ENCODE measurements around the gene PPP2R2C. TPM values are rescaled to one million over a fixed set of nuclear protein-coding genes. Genes with fewer than 3 reads are reported as not detected.

PPP2R2C gene
- total RNA-seq, 3 donors from 2014 or later, result 0.31 to 2.9 (median 0.41) TPM

GRCh38 chr4:6326312-6327060 is 145.9 kb downstream of the PPP2R2C start:
- Histone ChIP-seq H3K9me3 (no peaks in the 10 kb centered on the region), H3K4me1 (ENCODE audit: low read depth) (peaks cover 5% of the 10 kb centered on the region), H3K4me3 (no peak overlapping the region), H3K36me3 (ENCODE audit: low read depth) (no peaks in the 10 kb centered on the region)
- TF ChIP-seq, protein P1, sequence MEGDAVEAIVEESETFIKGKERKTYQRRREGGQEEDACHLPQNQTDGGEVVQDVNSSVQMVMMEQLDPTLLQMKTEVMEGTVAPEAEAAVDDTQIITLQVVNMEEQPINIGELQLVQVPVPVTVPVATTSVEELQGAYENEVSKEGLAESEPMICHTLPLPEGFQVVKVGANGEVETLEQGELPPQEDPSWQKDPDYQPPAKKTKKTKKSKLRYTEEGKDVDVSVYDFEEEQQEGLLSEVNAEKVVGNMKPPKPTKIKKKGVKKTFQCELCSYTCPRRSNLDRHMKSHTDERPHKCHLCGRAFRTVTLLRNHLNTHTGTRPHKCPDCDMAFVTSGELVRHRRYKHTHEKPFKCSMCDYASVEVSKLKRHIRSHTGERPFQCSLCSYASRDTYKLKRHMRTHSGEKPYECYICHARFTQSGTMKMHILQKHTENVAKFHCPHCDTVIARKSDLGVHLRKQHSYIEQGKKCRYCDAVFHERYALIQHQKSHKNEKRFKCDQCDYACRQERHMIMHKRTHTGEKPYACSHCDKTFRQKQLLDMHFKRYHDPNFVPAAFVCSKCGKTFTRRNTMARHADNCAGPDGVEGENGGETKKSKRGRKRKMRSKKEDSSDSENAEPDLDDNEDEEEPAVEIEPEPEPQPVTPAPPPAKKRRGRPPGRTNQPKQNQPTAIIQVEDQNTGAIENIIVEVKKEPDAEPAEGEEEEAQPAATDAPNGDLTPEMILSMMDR (IDR thresholded peaks at IDR 0.05), result no peak
- intact Hi-C loops (cut with DNase I, micrococcal nuclease), result loop anchor here (5.0 kb wide), 1 partner anchor 74 kb away; no protein-coding TSS in a partner anchor
- DNase-seq (no peak), ATAC-seq (no peak)

DNA sequence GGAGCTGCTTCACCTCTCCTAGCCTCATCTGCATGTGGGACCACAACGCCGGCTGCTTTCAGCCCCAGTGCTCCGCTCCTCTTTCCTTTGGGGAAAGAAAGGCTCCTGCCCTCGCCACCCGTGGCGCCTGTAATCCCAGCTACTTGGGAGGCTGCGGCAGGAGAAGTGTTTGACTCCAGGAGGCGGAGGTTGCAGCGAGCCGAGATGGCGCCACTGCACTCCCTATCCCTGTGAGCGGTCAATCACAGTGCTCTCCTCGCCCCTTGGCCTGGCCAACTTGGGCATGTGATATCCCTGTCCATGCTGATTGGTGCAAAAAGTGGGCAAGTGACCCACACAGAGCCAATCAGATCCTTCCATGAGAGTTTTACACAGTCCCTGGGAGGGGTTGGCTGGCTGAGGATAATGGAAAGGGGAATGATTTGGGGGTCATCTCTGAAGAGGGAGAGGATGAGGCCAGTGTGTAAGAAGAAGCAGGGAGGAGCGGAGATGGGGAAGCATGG is 146.6 kb downstream of the PPP2R2C start:
- DNase-seq (no peak), ATAC-seq (no peak)
- no peaks in the 10 kb centered on the region for H3K9me3 ChIP-seq
- H3K4me3 ChIP-seq, result no peak overlapping the region
- TF ChIP-seq, protein P1 (IDR thresholded peaks at IDR 0.05), result no peak
- intact Hi-C loops (cut with DNase I, micrococcal nuclease), result loop anchor here (5.0 kb wide), 1 partner anchor 74 kb away; no protein-coding TSS in a partner anchor
- H3K36me3 ChIP-seq (ENCODE audit: low read depth), result no peaks in the 10 kb centered on the region
- H3K4me1 ChIP-seq (ENCODE audit: low read depth), result peaks cover 5% of the 10 kb centered on the region

DNA sequence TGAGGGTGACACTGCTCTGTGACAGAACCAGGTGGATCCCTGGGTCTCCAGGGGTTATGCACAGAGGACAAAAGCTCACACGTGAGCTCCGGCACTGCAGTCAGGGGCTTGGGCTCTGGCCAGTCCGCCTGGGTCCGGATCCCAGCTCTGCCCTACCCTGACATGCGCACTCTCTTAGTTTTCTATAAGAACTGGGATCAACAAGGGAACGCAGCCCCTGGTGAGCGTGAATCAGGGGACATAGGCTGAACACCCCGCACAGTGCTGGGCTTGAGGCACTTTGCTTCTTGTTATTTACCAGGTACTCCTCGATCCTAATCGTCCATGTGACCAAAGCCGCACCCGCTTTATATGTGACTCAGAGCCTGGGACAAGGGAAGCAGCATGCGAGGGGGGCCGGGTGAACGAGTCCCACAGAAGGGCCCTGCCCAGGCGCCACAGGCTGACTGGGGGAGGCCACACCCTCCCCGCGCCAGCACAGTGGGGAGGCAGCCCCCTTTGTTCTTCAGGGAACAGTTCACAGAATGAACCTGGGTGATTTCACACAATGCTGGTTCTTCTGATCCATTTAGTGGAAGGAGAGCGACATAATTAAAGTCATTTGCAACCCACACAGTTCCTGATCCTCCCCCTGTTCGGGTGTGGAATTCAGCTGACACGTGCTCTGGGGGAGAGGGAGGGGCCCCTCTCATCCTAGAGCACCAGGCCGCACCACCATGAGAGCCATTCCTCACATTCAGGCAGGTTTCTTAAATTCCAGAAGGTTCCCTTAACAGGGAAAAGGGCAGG is 147.2 kb downstream of the PPP2R2C start:
- no peaks in the 10 kb centered on the region for H3K36me3 ChIP-seq (ENCODE audit: low read depth)
- ATAC-seq (peak; percentile 80), DNase-seq (peak in 2 of 3 donors; percentile 65 to 68)
- intact Hi-C loops (cut with DNase I, micrococcal nuclease), result loop anchor here (5.0 kb wide), 1 partner anchor 73 kb away; no protein-coding TSS in a partner anchor
- TF ChIP-seq, protein P1 (IDR thresholded peaks at IDR 0.05), result no peak
- H3K9me3 ChIP-seq, result no peaks in the 10 kb centered on the region
- no peak overlapping the region for H3K4me3 ChIP-seq
- H3K4me1 ChIP-seq (ENCODE audit: low read depth), result peaks cover 5% of the 10 kb centered on the region

DNA sequence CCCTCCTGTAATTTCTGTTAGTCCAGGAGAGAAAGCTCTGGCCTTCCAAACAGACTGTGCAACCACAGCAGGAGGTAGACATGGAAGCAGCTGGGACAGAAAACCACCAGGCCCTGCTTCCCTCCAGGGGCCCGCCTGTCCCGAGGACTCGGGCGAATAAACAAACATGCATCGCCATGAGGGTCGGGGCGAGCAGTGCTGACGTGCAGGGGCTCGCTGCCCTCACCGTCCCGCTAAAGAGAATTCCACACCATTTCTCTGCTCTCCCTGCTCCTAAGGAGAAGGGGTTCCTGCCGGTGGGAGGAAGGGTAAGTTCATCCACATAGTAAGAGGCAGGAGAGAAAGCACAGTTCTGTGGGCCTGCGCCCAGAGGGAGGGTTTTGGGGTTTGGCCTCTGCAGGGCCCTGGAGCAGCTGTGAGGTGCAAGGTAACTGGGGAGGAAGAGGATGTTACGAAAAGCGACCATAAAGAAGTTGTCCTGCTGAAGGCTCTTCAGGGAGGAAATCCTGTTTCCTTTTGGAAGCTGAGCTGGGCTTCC is 147.9 kb downstream of the PPP2R2C start:
- H3K9me3 ChIP-seq, result no peaks in the 10 kb centered on the region
- no peak for DNase-seq
- intact Hi-C loops (cut with DNase I, micrococcal nuclease), result no loop called here
- ATAC-seq, result no peak
- TF ChIP-seq, protein P1 (IDR thresholded peaks at IDR 0.05), result no peak
- H3K36me3 ChIP-seq (ENCODE audit: low read depth), result no peaks in the 10 kb centered on the region
- H3K4me1 ChIP-seq (ENCODE audit: low read depth), result peaks cover 5% of the 10 kb centered on the region
- no peak overlapping the region for H3K4me3 ChIP-seq

DNA sequence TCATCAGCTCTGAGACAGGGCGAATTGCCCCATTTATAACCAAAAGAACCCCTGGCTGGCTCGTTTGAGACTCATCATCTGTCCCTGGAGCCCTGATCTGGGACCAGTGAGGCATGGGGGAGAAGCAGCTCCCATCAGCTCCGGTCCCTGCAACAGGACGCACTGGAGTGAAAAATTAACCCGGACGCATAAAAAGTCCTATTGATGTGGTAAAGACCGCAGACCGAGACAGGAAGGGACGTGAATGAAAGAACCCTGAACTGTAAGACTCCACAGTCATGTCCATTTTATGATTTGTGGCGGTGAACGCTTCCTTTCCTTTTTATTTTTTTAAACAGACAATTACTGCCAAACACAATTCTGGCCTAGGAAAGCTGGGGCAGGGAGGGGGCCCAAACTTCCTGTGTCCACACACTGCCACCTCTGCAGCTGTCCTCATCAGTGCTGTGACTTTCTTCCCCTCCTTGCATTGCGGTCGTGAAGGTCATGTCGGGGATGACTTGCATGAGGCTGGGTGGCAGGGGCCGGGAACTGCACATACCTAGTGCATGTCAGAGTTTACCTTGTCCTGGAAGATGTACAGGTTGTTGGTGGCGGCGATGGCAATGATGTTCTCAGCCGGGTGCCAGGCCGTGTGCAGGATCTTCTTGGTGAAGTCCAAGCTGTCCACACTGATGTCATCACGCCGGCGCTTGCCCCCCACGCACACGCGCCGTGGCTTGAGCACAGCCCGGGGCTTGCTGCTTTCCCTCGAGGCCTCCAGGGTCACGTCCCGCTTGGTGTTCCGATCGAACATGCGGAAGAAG is 149.4 kb downstream of the PPP2R2C start:
- peaks cover 5% of the 10 kb centered on the region for H3K4me1 ChIP-seq (ENCODE audit: low read depth)
- intact Hi-C loops (cut with DNase I, micrococcal nuclease), result no loop called here
- H3K9me3 ChIP-seq, result no peaks in the 10 kb centered on the region
- DNase-seq (no peak), ATAC-seq (no peak)
- no peaks in the 10 kb centered on the region for H3K36me3 ChIP-seq (ENCODE audit: low read depth)
- TF ChIP-seq, protein P1 (IDR thresholded peaks at IDR 0.05), result no peak
- no peak overlapping the region for H3K4me3 ChIP-seq
